ENCODE measurements around the gene STAT5B.

The STAT5B gene

GRCh38 chr17:42273474-42274252 lies 2.5 kb downstream of the STAT5B start:
- no peak for DNase-seq (ENCODE audit: low read depth, low spot score)
- POLR2A ChIA-PET: no interaction called here
- no peak for TF ChIP-seq CTCF (IDR thresholded peaks at IDR 0.05; ENCODE audit: insufficient read depth, low read length, missing control alignments)
- no peak overlapping the region for H3K4me3 ChIP-seq (ENCODE audit: low read depth, low read length)
- CTCF ChIA-PET: interaction anchor here (0.7 to 1.2 kb wide), 2 partner anchors 39 to 51 kb away, joined by 3 to 4 read pairs; no protein-coding TSS in a partner anchor

- H3K4me3 ChIP-seq (ENCODE audit: low read depth, low read length): no peak overlapping the region
- POLR2A ChIA-PET: no interaction called here
- DNase-seq (ENCODE audit: low read depth, low spot score): no peak
- no peak for TF ChIP-seq CTCF (IDR thresholded peaks at IDR 0.05; ENCODE audit: insufficient read depth, low read length, missing control alignments)
- CTCF ChIA-PET: no interaction called here
These were observed 3.9 kb downstream of the STAT5B start for GRCh38 chr17:42272162-42272907.

- CTCF ChIA-PET: no interaction called here
- POLR2A ChIA-PET: no interaction called here
- no peak for DNase-seq (ENCODE audit: low read depth, low spot score)
- no peak for TF ChIP-seq CTCF (IDR thresholded peaks at IDR 0.05; ENCODE audit: insufficient read depth, low read length, missing control alignments)
- H3K4me3 ChIP-seq (ENCODE audit: low read depth, low read length): no peak overlapping the region
These were observed 4.5 kb downstream of the STAT5B start for GRCh38 chr17:42271779-42272035.

- ChIA-PET POLR2A (no interaction called here), CTCF (interaction anchor here (1.2 to 1.3 kb wide), 2 partner anchors 20 to 49 kb away, joined by 3 to 4 read pairs; no protein-coding TSS in a partner anchor)
These were observed 5.0 kb downstream of the STAT5B start for GRCh38 chr17:42271006-42271778.

GRCh38 chr17:42270596-42270995 lies 5.6 kb downstream of the STAT5B start:
- DNase-seq (ENCODE audit: low read depth, low spot score): no peak
- no peak for TF ChIP-seq CTCF (IDR thresholded peaks at IDR 0.05; ENCODE audit: insufficient read depth, low read length, missing control alignments)
- POLR2A ChIA-PET: interaction anchor here (0.6 kb wide), 1 partner anchor 38 kb away, joined by 5 read pairs; no protein-coding TSS in a partner anchor
- H3K4me3 ChIP-seq (ENCODE audit: low read depth, low read length): no peak overlapping the region
- CTCF ChIA-PET: interaction anchor here (1.0 to 1.3 kb wide), 3 partner anchors 20 to 247 kb away, joined by 3 to 4 read pairs (median 3); no protein-coding TSS in a partner anchor

More at GRCh38 chr17:42271006-42271778, 5.0 kb downstream of the STAT5B start:
- DNase-seq (ENCODE audit: low read depth, low spot score): no peak
- no peak for TF ChIP-seq CTCF (IDR thresholded peaks at IDR 0.05; ENCODE audit: insufficient read depth, low read length, missing control alignments)
- no peak overlapping the region for H3K4me3 ChIP-seq (ENCODE audit: low read depth, low read length)
